ENCODE results near the gene OR10A7. TPM values are rescaled to one million over a fixed set of nuclear protein-coding genes. Genes with fewer than 3 reads are reported as not detected.

The OR10A7 gene, protein sequence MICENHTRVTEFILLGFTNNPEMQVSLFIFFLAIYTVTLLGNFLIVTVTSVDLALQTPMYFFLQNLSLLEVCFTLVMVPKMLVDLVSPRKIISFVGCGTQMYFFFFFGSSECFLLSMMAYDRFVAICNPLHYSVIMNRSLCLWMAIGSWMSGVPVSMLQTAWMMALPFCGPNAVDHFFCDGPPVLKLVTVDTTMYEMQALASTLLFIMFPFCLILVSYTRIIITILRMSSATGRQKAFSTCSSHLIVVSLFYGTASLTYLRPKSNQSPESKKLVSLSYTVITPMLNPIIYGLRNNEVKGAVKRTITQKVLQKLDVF
- total RNA-seq (2014; rRNA removed; shearing (Covaris generic)) = not detected in 2 replicates

DNA sequence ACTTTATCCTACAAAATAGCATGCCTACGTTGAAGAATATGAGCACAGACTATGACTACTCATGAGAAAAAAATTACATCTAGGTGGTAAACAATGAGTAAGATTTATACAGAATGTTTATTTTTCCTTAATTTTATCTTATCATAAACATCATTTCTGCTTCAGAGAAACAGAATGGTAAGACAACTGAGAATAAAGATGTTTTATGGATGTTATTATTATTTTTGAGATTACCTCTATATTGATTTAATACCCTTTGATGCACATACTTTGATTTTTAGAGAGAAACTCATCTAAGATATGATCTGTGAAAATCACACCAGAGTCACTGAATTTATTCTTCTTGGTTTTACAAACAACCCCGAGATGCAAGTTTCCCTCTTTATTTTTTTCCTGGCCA is at the start of gene OR10A7:
Gene OR10A7, plus strand, starts transcription at position 301 of the 400 bp plus-strand sequence. Its CDS starts 0 bp downstream, at position 301.

DNA sequence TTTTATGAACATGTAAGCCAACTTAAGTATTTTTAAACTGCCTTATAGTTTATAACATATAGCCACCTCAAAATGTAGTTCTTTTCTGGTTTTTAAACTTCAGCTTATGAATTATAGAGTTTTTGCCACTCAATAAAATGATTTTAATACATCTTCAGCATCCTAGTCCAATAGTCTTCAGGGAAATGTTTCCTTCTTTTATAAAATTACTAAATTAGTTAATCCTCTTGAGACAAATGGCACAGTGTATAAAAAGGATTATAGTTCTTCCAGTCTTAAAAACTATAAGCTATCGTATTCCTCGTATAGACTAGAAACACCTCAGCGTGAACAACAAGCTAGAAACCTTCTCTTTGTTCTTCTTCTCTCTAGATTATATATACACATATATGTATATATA is 23.5 kb downstream of the OR10A7 start, which contains the start of gene OR6C74:
Gene OR6C74, plus strand, starts transcription at position 301 of the 400 bp plus-strand sequence. CDS start 2,679 bp downstream, outside the sequence.

Other genes starting within 250 kb of the OR10A7 start
- gene TESPA1, start 236.3 kb upstream of the OR10A7 start, total RNA-seq (2014; rRNA removed; shearing (Covaris generic)) = not detected in 2 replicates
- gene NEUROD4, start 201.1 kb upstream of the OR10A7 start, total RNA-seq (2014; rRNA removed; shearing (Covaris generic)) = not detected in 2 replicates
- not detected in 2 replicates for gene OR9K2, start 94.6 kb upstream of the OR10A7 start, total RNA-seq (2014; rRNA removed; shearing (Covaris generic))
- gene OR6C74, start 23.6 kb downstream of the OR10A7 start, total RNA-seq (2014; rRNA removed; shearing (Covaris generic)) = not detected in 2 replicates
- gene OR6C6, start 75.5 kb downstream of the OR10A7 start, total RNA-seq (2014; rRNA removed; shearing (Covaris generic)) = not detected in 2 replicates
- not detected in 2 replicates for gene OR6C1, start 93.3 kb downstream of the OR10A7 start, total RNA-seq (2014; rRNA removed; shearing (Covaris generic))
- not detected in 2 replicates for gene OR6C3, start 109.7 kb downstream of the OR10A7 start, total RNA-seq (2014; rRNA removed; shearing (Covaris generic))
- not detected in 2 replicates for gene OR6C75, start 141.9 kb downstream of the OR10A7 start, total RNA-seq (2014; rRNA removed; shearing (Covaris generic))
- gene OR6C65, start 179.5 kb downstream of the OR10A7 start, total RNA-seq (2014; rRNA removed; shearing (Covaris generic)) = not detected in 2 replicates
- not detected in 2 replicates for gene OR6C76, start 205.2 kb downstream of the OR10A7 start, total RNA-seq (2014; rRNA removed; shearing (Covaris generic))
- gene OR6C2, start 223.1 kb downstream of the OR10A7 start, total RNA-seq (2014; rRNA removed; shearing (Covaris generic)) = not detected in 2 replicates
- gene OR6C70, start 249.1 kb downstream of the OR10A7 start, total RNA-seq (2014; rRNA removed; shearing (Covaris generic)) = 0.38 TPM in 1 of 2 replicates, not detected in the other